IMR-90 (cell line): ENCODE data around the gene STMN1. TPM values are rescaled to one million over a fixed set of nuclear protein-coding genes. Genes with fewer than 3 reads are reported as not detected.

Source experiments
- ATAC-seq: fragments of 200-7000 bp; cut with Tn5 transposase; 2 replicates; pipeline ENCODE4 v1.9.1; 2020; ENCODE audit warnings: low read depth, mild to moderate bottlenecking, moderate library complexity
- BruUV-seq: library from RNA; stranded (reverse); fragments of 400-500 nt; replicated peaks from 2 replicates; lab custom pipeline; 2021; lab: Mats Ljungman, UMichigan
- CTCF ChIA-PET: fragments of 300-600 bp; formaldehyde crosslinking; extraction: SDS; loops from one replicate; lab custom pipeline; 2021; ENCODE audit warnings: antibody characterized with exemption; lab: Yijun Ruan, JAX
- POLR2A ChIA-PET: fragments of 300-600 bp; sonication (Branson Sonifier 250); formaldehyde crosslinking; loops from one replicate; lab custom pipeline; 2022; ENCODE audit warnings: antibody characterized with exemption; ENCODE audit not compliant: unreplicated experiment; lab: Charles Lee
- DNase-seq: peaks from one replicate; pipeline ENCODE4 v3.0.0; 2013
- H2AFZ ChIP-seq: replicated peaks from 2 replicates; pipeline ENCODE3; 2013; ENCODE audit warnings: low read length, mild to moderate bottlenecking; ENCODE audit not compliant: poor library complexity
- H2AK5ac ChIP-seq: 2 replicates; pipeline ENCODE4 v1.6.1; 2013; ENCODE audit warnings: low read depth, low read length, inconsistent platforms
- H2AK9ac ChIP-seq: replicated peaks from 2 replicates; pipeline ENCODE3; 2013; ENCODE audit warnings: mild to moderate bottlenecking, low read depth, low read length, moderate library complexity; ENCODE audit not compliant: poor library complexity
- H2BK120ac ChIP-seq: 2 replicates; pipeline ENCODE4 v1.6.1; 2013; ENCODE audit warnings: low read depth, low read length, inconsistent platforms
- H2BK15ac ChIP-seq: 3 replicates; pipeline ENCODE4 v1.6.1; 2013; ENCODE audit warnings: low read depth, low read length, inconsistent platforms
- H2BK20ac ChIP-seq: 2 replicates; pipeline ENCODE4 v1.6.1; 2013; ENCODE audit warnings: low read depth, mild to moderate bottlenecking, inconsistent platforms, low read length, moderate library complexity
- H2BK5ac ChIP-seq: 2 replicates; pipeline ENCODE4 v1.6.1; 2013; ENCODE audit warnings: mild to moderate bottlenecking, low read depth, low read length, inconsistent platforms; ENCODE audit not compliant: poor library complexity, severe bottlenecking
- H3K14ac ChIP-seq: replicated peaks from 2 replicates; pipeline ENCODE4 v1.6.1; 2013; ENCODE audit warnings: low read depth, low read length, inconsistent platforms
- H3K18ac ChIP-seq: 2 replicates; pipeline ENCODE4 v1.6.1; 2013; ENCODE audit warnings: low read depth, low read length, control low read depth
- H3K23ac ChIP-seq: 2 replicates; pipeline ENCODE4 v1.6.1; 2013; ENCODE audit warnings: low read depth, low read length, inconsistent platforms
- H3K27ac ChIP-seq: 2 replicates; pipeline ENCODE4 v1.5.1; 2013; ENCODE audit warnings: mild to moderate bottlenecking, control low read depth, low read length; ENCODE audit not compliant: insufficient read depth
- H3K27me3 ChIP-seq: 2 replicates; pipeline ENCODE4 v1.6.1; 2013; ENCODE audit warnings: low read length; ENCODE audit not compliant: control insufficient read depth, insufficient read depth
- H3K36me3 ChIP-seq: 2 replicates; pipeline ENCODE4 v1.6.1; 2013; ENCODE audit warnings: low read length, mixed read lengths; ENCODE audit not compliant: control insufficient read depth, insufficient read depth
- H3K4ac ChIP-seq: 2 replicates; pipeline ENCODE4 v1.6.1; 2013; ENCODE audit warnings: low read depth, low read length, inconsistent platforms
- H3K4me1 ChIP-seq: 2 replicates; pipeline ENCODE4 v1.6.1; 2013; ENCODE audit warnings: low read length, mixed read lengths; ENCODE audit not compliant: control insufficient read depth, insufficient read depth
- H3K4me2 ChIP-seq: 2 replicates; pipeline ENCODE4 v1.6.1; 2013; ENCODE audit warnings: low read depth, mild to moderate bottlenecking, control low read depth, low read length, moderate library complexity
- H3K4me3 ChIP-seq: 2 replicates; pipeline ENCODE4 v1.5.1; 2013; ENCODE audit warnings: low read depth, mild to moderate bottlenecking, control low read depth, low read length, moderate library complexity; ENCODE audit not compliant: insufficient read depth
- H3K56ac ChIP-seq: 2 replicates; pipeline ENCODE4 v1.6.1; 2013; ENCODE audit warnings: low read length, inconsistent platforms; ENCODE audit not compliant: insufficient read depth; ENCODE audit errors: extremely low read depth
- H3K79me1 ChIP-seq, 2 experiments: 2 replicates each; pipeline ENCODE4 v1.6.1; 2013; ENCODE audit warnings: low read length in 2 of 2, inconsistent platforms in 1 of 2, low read depth in 1 of 2
- H3K9ac ChIP-seq: 2 replicates; pipeline ENCODE4 v1.6.1; 2013; ENCODE audit warnings: low read depth, low read length, control low read depth
- H3K9me1 ChIP-seq: 2 replicates; pipeline ENCODE4 v1.6.1; 2013; ENCODE audit warnings: low read length, inconsistent platforms; ENCODE audit not compliant: insufficient read depth
- H3K9me3 ChIP-seq: 2 replicates; pipeline ENCODE4 v1.6.1; 2013; ENCODE audit warnings: low read length; ENCODE audit not compliant: control insufficient read depth, insufficient read depth
- H4K20me1 ChIP-seq: 2 replicates; pipeline ENCODE4 v1.6.1; 2013; ENCODE audit warnings: low read length, inconsistent platforms; ENCODE audit not compliant: insufficient read depth
- H4K5ac ChIP-seq: 2 replicates; pipeline ENCODE4 v1.6.1; 2013; ENCODE audit warnings: mild to moderate bottlenecking, low read depth, low read length, control low read depth
- H4K8ac ChIP-seq, 2 experiments: 2 replicates each; pipeline ENCODE4 v1.6.1; 2013; ENCODE audit warnings: low read depth in 2 of 2, low read length in 2 of 2, control low read depth in 1 of 2, inconsistent platforms in 1 of 2
- H4K91ac ChIP-seq: 2 replicates; pipeline ENCODE4 v1.6.1; 2013; ENCODE audit warnings: low read depth, low read length, inconsistent platforms; ENCODE audit not compliant: insufficient read depth
- CTCF ChIP-seq: conservative IDR thresholded peaks from 2 replicates; pipeline ENCODE4 v1.5.1; 2012; ENCODE audit warnings: mild to moderate bottlenecking, low read depth, low read length, improper control_type of control experiment
- MXI1 ChIP-seq: IDR thresholded peaks from 2 replicates; pipeline ENCODE4 v1.6.1; 2012; ENCODE audit warnings: low read depth, mild to moderate bottlenecking, low read length, moderate library complexity, borderline replicate concordance
- RAD21 ChIP-seq: IDR thresholded peaks from 2 replicates; pipeline ENCODE4 v1.6.1; 2012; ENCODE audit warnings: low read length, improper control_type of control experiment
- WGBS, 2 experiments: methylation state at CpG; one replicate each; pipeline versions ENCODE4 v1.1.5 to v1.1.7; 2013; ENCODE audit warnings: missing lambda C conversion rate in 2 of 2; ENCODE audit not compliant: insufficient read length in 1 of 2; ENCODE audit errors: extremely low coverage in 2 of 2; 5-methylcytosine and 5-hydroxymethylcytosine counted together
- dilution Hi-C: fragments of 300-500 bp; cut with HindIII; formaldehyde crosslinking; loops from one replicate; pipeline ENCODE4 v1.14.3; 2018; ENCODE audit warnings: low sequenced_read_pairs; ENCODE audit not compliant: unreplicated experiment
- in situ Hi-C: fragments of 300-500 bp; cut with MboI; formaldehyde crosslinking; loops from 3 replicates; pipeline ENCODE4 v1.14.3; 2019; ENCODE audit warnings: low sequenced_read_pairs, inconsistent platforms, mixed read lengths
- intact Hi-C: fragments of 100-400 bp; cut with micrococcal nuclease; formaldehyde crosslinking; loops from 2 replicates; pipeline ENCODE4 v1.10.0; 2022
- polyA plus RNA-seq, 3 experiments: library from polyadenylated mRNA; depleted of rRNA; stranded (reverse); fragments of >200 nt; gene quantifications; 2 replicates each; pipeline ENCODE4 v1.2.3, GENCODE V29; 2012; ENCODE audit warnings: low replicate concordance in 1 of 3
- total RNA-seq: library from RNA; depleted of rRNA; stranded (reverse); fragments of >200 nt; gene quantifications from 2 replicates; pipeline ENCODE4 v1.2.3, GENCODE V29; 2012

STMN1 gene
- total and polyA plus RNA-seq, 2 of the 4 experiments (the other 2 are of a cell fraction) = 93.0 to 273 TPM

DNA sequence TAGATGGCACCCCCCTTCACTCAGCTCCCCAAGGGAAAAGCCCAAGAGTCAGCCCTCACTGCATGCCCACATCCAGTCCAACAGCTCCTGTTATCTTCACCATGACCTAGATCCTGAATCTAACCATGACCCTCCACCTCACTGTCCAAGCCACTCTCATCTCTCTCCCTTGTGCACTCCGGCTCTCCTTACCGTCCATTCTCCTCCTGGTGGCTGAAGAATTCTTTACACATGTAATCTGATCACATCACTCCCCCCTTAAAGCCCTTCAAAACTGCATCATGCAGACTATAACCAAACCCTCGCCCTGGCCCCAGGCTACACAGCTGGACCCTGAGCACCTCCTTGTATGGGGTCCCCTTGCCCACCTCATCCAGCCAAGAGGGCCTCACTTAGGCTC, 16.7 kb downstream of the STMN1 start:
- in situ Hi-C loops (no loop called here), intact Hi-C loops (no loop called here), dilution Hi-C loops (no loop called here)
- Histone ChIP-seq H3K4me3 (no peak overlapping the region), H3K4ac (peak overlapping the region; percentile 59), H2BK15ac (peak overlapping the region; percentile 63; the same call in 1 of the 3 replicates), H3K27ac (peak overlapping the region; percentile 74; the same call in 1 of the 2 replicates), H4K5ac (peak overlapping the region; percentile 79), H2AK5ac (peak overlapping the region; percentile 91), H3K18ac (peak overlapping the region; percentile 86), H3K4me2 (peak overlapping the region; percentile 44), H3K9me3 (no peaks in the 10 kb centered on the region), H4K20me1 (no peaks in the 10 kb centered on the region), H4K8ac (peak overlapping the region; percentile 3 to 69; a peak in 3 of 4 replicates), H2BK5ac (peak overlapping the region; percentile 53), H3K9me1 (peaks cover 26% of the 10 kb centered on the region), H3K14ac (peak overlapping the region; percentile 60), H3K23ac (no peak overlapping the region), H3K27me3 (no peaks in the 10 kb centered on the region), H3K36me3 (no peaks in the 10 kb centered on the region), H3K79me1 (peaks cover 10 to 42% of the 10 kb centered on the region in 2 experiments; a peak in 3 of 4 replicates), H3K56ac (no peak overlapping the region), H3K4me1 (peaks cover 33% of the 10 kb centered on the region), H3K9ac (no peak overlapping the region), H2AFZ (peak overlapping the region; percentile 11), H2AK9ac (peak overlapping the region; percentile 26), H4K91ac (peak overlapping the region; percentile 72; the same call in 1 of the 2 replicates), H2BK120ac (peak overlapping the region; percentile 93), H2BK20ac (peak overlapping the region; percentile 93; the same call in 1 of the 2 replicates)
- 58% methylated on average over 3 of the region's 3 CpGs; no CpG with 5 or more reads in 1 of the 2 experiments for WGBS, 2 experiments
- BruUV-seq = no TSS peak
- ChIA-PET POLR2A (interaction anchor here (0.5 kb wide), 2 partner anchors 52 to 108 kb away, joined by 3 to 11 read pairs; partner anchors contain the start of gene PAFAH2), CTCF (interaction anchor here (0.5 kb wide), 1 partner anchor 33 kb away, joined by 3 read pairs; no protein-coding TSS in a partner anchor)
- TF ChIP-seq CTCF (peak; percentile 44), MXI1 (no peak), RAD21 (peak; percentile 20; the same call in 1 of the 2 replicates)
- ATAC-seq (peak; percentile 6; the same call in 1 of the 2 replicates), DNase-seq (peak; percentile 43)
